H1 (cell line): ENCODE measurements around the gene GGCX. TPM values are rescaled to one million over a fixed set of nuclear protein-coding genes. Genes with fewer than 3 reads are reported as not detected.

Experiments
- CTCF ChIA-PET: fragments of 300-600 bp; sonication (Branson Sonifier 250); formaldehyde crosslinking; loops from one replicate; lab custom pipeline; 2021; ENCODE audit not compliant: partially characterized antibody; lab: Charles Lee
- POLR2A ChIA-PET: fragments of 300-600 bp; sonication (Branson Sonifier 250); formaldehyde crosslinking; loops from one replicate; lab custom pipeline; 2021; ENCODE audit warnings: inconsistent platforms; ENCODE audit not compliant: partially characterized antibody; lab: Charles Lee
- DNase-seq, 2 experiments: peaks; one replicate each; pipeline versions ENCODE4 v3.0.0 to v3.0.0-alpha.2; 2010 to 2022; ENCODE audit warnings: low spot score in 2 of 2, low read depth in 1 of 2, mixed read lengths in 1 of 2
- FAIRE-seq: peaks from 2 replicates; lab custom pipeline; 2011; peaks lifted over from hg19 to GRCh38; lab: Jason Lieb, UNC
- H2AFZ ChIP-seq: 2 replicates; pipeline ENCODE4 v1.8.1; 2012; ENCODE audit warnings: low read length, inconsistent platforms
- H2AK5ac ChIP-seq: 2 replicates; pipeline ENCODE4 v1.6.1; 2013; ENCODE audit warnings: low read depth, low read length
- H2BK120ac ChIP-seq: replicated peaks from 2 replicates; pipeline ENCODE3; 2013; ENCODE audit warnings: low read depth, low read length, inconsistent platforms
- H2BK12ac ChIP-seq: 2 replicates; pipeline ENCODE4 v1.6.1; 2013; ENCODE audit warnings: low read depth, low read length
- H2BK15ac ChIP-seq: 2 replicates; pipeline ENCODE4 v1.6.1; 2013; ENCODE audit warnings: low read length
- H2BK20ac ChIP-seq: 2 replicates; pipeline ENCODE4 v1.6.1; 2013; ENCODE audit warnings: low read length
- H2BK5ac ChIP-seq: 2 replicates; pipeline ENCODE4 v1.6.1; 2013; ENCODE audit warnings: low read depth, low read length
- H3K14ac ChIP-seq: 2 replicates; pipeline ENCODE4 v1.6.1; 2013; ENCODE audit warnings: inconsistent platforms; ENCODE audit not compliant: insufficient read length
- H3K18ac ChIP-seq: 2 replicates; pipeline ENCODE4 v1.6.1; 2013; ENCODE audit warnings: low read length; ENCODE audit errors: extremely low read depth
- H3K23ac ChIP-seq: 2 replicates; pipeline ENCODE4 v1.6.1; 2013; ENCODE audit warnings: inconsistent platforms; ENCODE audit not compliant: insufficient read length
- H3K23me2 ChIP-seq: 2 replicates; pipeline ENCODE4 v1.6.1; 2013; ENCODE audit warnings: low read depth, low read length
- H3K27ac ChIP-seq: 2 replicates; pipeline ENCODE4 v1.6.1; 2011; ENCODE audit warnings: low read depth, low read length, inconsistent platforms
- H3K27me3 ChIP-seq, 4 experiments: replicated peaks in 1 of 4; 1 replicate in 1 of 4; 2 replicates in 3 of 4; pipeline versions ENCODE4 v1.6.1 to v1.8.1; 2011 to 2013; ENCODE audit warnings: low read length in 3 of 4, mild to moderate bottlenecking in 3 of 4, inconsistent platforms in 2 of 4, mixed read lengths in 2 of 4, moderate library complexity in 1 of 4; ENCODE audit not compliant: control insufficient read depth in 3 of 4, insufficient read depth in 3 of 4; ENCODE audit errors: extremely low read depth in 1 of 4
- H3K36me3 ChIP-seq, 4 experiments: 2 replicates each; pipeline versions ENCODE4 v1.6.1 to v1.8.1; 2011 to 2013; ENCODE audit warnings: mild to moderate bottlenecking in 4 of 4, low read length in 3 of 4, moderate library complexity in 2 of 4, control low read depth in 1 of 4, inconsistent platforms in 1 of 4; ENCODE audit not compliant: insufficient read depth in 4 of 4, control insufficient read depth in 2 of 4
- H3K4ac ChIP-seq: replicated peaks from 2 replicates; pipeline ENCODE3; 2013; ENCODE audit warnings: low read length, low read depth, mixed read lengths, inconsistent platforms; ENCODE audit not compliant: insufficient read length
- H3K4me1 ChIP-seq, 4 experiments: replicated peaks in 1 of 4; 1 replicate in 1 of 4; 2 replicates in 3 of 4; pipeline versions ENCODE4 v1.6.1 to v1.8.1; 2011 to 2013; ENCODE audit warnings: low read length in 3 of 4, inconsistent platforms in 2 of 4, mixed read lengths in 1 of 4; ENCODE audit not compliant: insufficient read depth in 4 of 4, control insufficient read depth in 3 of 4
- H3K4me2 ChIP-seq, 2 experiments: 2 replicates each; pipeline versions ENCODE4 v1.6.1 to v1.8.1; 2011 to 2013; ENCODE audit warnings: low read depth in 2 of 2, low read length in 2 of 2, control low read depth in 1 of 2, inconsistent platforms in 1 of 2, mild to moderate bottlenecking in 1 of 2; ENCODE audit not compliant: insufficient read depth in 1 of 2
- H3K4me3 ChIP-seq, 4 experiments: fragments of 200-600, 300-600 bp in 1 of 4; sonication (generic), shearing (Covaris generic), sonication (Bioruptor Twin) in 1 of 4; 2 replicates each; pipeline versions ENCODE4 v1.5.1 to v1.8.1; 2011 to 2016; ENCODE audit warnings: low read length in 4 of 4, low read depth in 3 of 4, control low read depth in 2 of 4, inconsistent platforms in 2 of 4, mild to moderate bottlenecking in 2 of 4, mixed read lengths in 1 of 4, moderate library complexity in 1 of 4; ENCODE audit not compliant: insufficient read depth in 2 of 4; ENCODE audit errors: extremely low read depth in 1 of 4
- H3K56ac ChIP-seq: replicated peaks from 2 replicates; pipeline ENCODE3; 2013; ENCODE audit warnings: low read depth, mild to moderate bottlenecking, mixed read lengths, low read length, inconsistent platforms; ENCODE audit not compliant: insufficient read length
- H3K79me1 ChIP-seq: 2 replicates; pipeline ENCODE4 v1.6.1; 2013; ENCODE audit warnings: low read depth, low read length, control low read depth
- H3K79me2 ChIP-seq, 2 experiments: 2 replicates each; pipeline versions ENCODE4 v1.6.1 to v1.8.1; 2012 to 2013; ENCODE audit warnings: low read length in 2 of 2, mild to moderate bottlenecking in 2 of 2, inconsistent platforms in 1 of 2; ENCODE audit not compliant: insufficient read depth in 2 of 2, control insufficient read depth in 1 of 2
- H3K9ac ChIP-seq, 4 experiments: replicated peaks in 1 of 4; 1 replicate in 1 of 4; 2 replicates in 3 of 4; pipeline versions ENCODE4 v1.6.1 to v1.8.1; 2011 to 2013; ENCODE audit warnings: low read depth in 3 of 4, low read length in 3 of 4, control low read depth in 2 of 4, mild to moderate bottlenecking in 2 of 4, moderate library complexity in 2 of 4, inconsistent platforms in 1 of 4; ENCODE audit errors: extremely low read depth in 1 of 4
- H3K9me3 ChIP-seq, 2 experiments: 2 replicates each; pipeline versions ENCODE4 v1.6.1 to v1.8.1; 2012 to 2013; ENCODE audit warnings: mild to moderate bottlenecking in 2 of 2, moderate library complexity in 2 of 2, control low read depth in 1 of 2, inconsistent platforms in 1 of 2, low read depth in 1 of 2, low read length in 1 of 2, mixed read lengths in 1 of 2; ENCODE audit not compliant: insufficient read depth in 2 of 2
- H4K20me1 ChIP-seq, 2 experiments: replicated peaks in 1 of 2; 2 replicates each; pipeline versions ENCODE3 to v1.8.1; 2011 to 2013; ENCODE audit warnings: inconsistent platforms in 2 of 2, low read length in 2 of 2, mild to moderate bottlenecking in 1 of 2; ENCODE audit not compliant: insufficient read depth in 2 of 2, control insufficient read depth in 1 of 2
- H4K5ac ChIP-seq: 2 replicates; pipeline ENCODE4 v1.6.1; 2013; ENCODE audit warnings: low read length, low read depth, mixed read lengths, inconsistent platforms; ENCODE audit not compliant: insufficient read length
- H4K8ac ChIP-seq: 2 replicates; pipeline ENCODE4 v1.8.0; 2013; ENCODE audit warnings: mild to moderate bottlenecking, moderate library complexity, low read length, inconsistent platforms; ENCODE audit not compliant: insufficient read depth; ENCODE audit errors: extremely low read depth
- H4K91ac ChIP-seq: replicated peaks from 2 replicates; pipeline ENCODE3; 2013; ENCODE audit warnings: low read length, mixed read lengths, inconsistent platforms; ENCODE audit not compliant: insufficient read length
- CHD2 ChIP-seq: IDR thresholded peaks from 2 replicates; pipeline ENCODE4 v1.6.1; 2012; ENCODE audit warnings: low read length, improper control_type of control experiment
- EZH2 ChIP-seq: fragments of 200-600 bp; sonication (generic); IDR thresholded peaks from 2 replicates; pipeline ENCODE4 v1.7.1; 2012; ENCODE audit warnings: low read depth, mild to moderate bottlenecking, moderate library complexity, low read length, inconsistent platforms; ENCODE audit not compliant: severe bottlenecking
- GABPA ChIP-seq: IDR thresholded peaks from 2 replicates; pipeline ENCODE4 v1.6.1; 2011; ENCODE audit warnings: mild to moderate bottlenecking, low read length, moderate library complexity, borderline replicate concordance; ENCODE audit not compliant: insufficient read depth
- KDM4A ChIP-seq: IDR thresholded peaks from one replicate; pipeline ENCODE4 v1.7.1; 2012; ENCODE audit warnings: low read depth, mild to moderate bottlenecking, moderate library complexity, low read length, inconsistent platforms; ENCODE audit not compliant: severe bottlenecking
- RFX5 ChIP-seq: IDR thresholded peaks from 2 replicates; pipeline ENCODE4 v1.6.1; 2011; ENCODE audit warnings: low read depth, low read length, improper control_type of control experiment, borderline replicate concordance
- SIN3A ChIP-seq, 2 experiments: IDR thresholded peaks in 1 of 2; conservative IDR thresholded peaks in 1 of 2; 2 replicates each; pipeline ENCODE4 v1.6.1; 2011 to 2012; ENCODE audit warnings: low read length in 2 of 2, improper control_type of control experiment in 1 of 2, low read depth in 1 of 2, mild to moderate bottlenecking in 1 of 2
- TAF1 ChIP-seq: IDR thresholded peaks from 2 replicates; pipeline ENCODE4 v1.6.1; 2011; ENCODE audit warnings: mild to moderate bottlenecking, low read depth, low read length
- WGBS, 2 experiments: shearing (Covaris generic) in 1 of 2; methylation state at CpG; one replicate each; pipeline versions ENCODE4 v1.1.6 to v1.1.7; 2013 to 2015; ENCODE audit warnings: low lambda C conversion rate in 2 of 2, mixed read lengths in 2 of 2, inconsistent platforms in 1 of 2, low coverage in 1 of 2, missing lambda C conversion rate in 1 of 2; ENCODE audit not compliant: insufficient replicate concordance in 2 of 2, insufficient coverage in 1 of 2, insufficient read length in 1 of 2; ENCODE audit errors: extremely low coverage in 1 of 2, missing lambda C conversion rate in 1 of 2; 5-methylcytosine and 5-hydroxymethylcytosine counted together
- polyA plus RNA-seq, 7 experiments: library from polyadenylated mRNA; depleted of rRNA in 3 of 7; stranded (reverse) in 5 of 7; unstranded in 2 of 7; fragments of >200 nt in 5 of 7; fragments of 200-250 nt in 2 of 7; gene quantifications; 1 replicate in 5 of 7; 2 replicates in 1 of 7; 4 replicates in 1 of 7; pipeline versions ENCODE4 v1.2.1 to v1.2.3, GENCODE V29; 2011 to 2013; ENCODE audit warnings: missing spikeins in 2 of 7, mixed read lengths in 2 of 7
- total RNA-seq: library from RNA; stranded (reverse); fragmentation: NEBNext Ultra II Directional; extraction: Animal tissue kit (Norgen Biotek cat#: 25700); gene quantifications from 2 replicates; pipeline ENCODE4 v1.2.1, GENCODE V29; 2021
- TF ChIP-seq, protein P1 (sequence below): IDR thresholded peaks from 2 replicates; pipeline ENCODE4 v1.6.1; 2012; ENCODE audit warnings: inconsistent platforms

GGCX gene
- total and polyA plus RNA-seq, 2 of the 8 experiments (the other 6 are each of a cell fraction or from before 2014, with no cell fraction given) = 29.4 to 33.8 TPM

DNA sequence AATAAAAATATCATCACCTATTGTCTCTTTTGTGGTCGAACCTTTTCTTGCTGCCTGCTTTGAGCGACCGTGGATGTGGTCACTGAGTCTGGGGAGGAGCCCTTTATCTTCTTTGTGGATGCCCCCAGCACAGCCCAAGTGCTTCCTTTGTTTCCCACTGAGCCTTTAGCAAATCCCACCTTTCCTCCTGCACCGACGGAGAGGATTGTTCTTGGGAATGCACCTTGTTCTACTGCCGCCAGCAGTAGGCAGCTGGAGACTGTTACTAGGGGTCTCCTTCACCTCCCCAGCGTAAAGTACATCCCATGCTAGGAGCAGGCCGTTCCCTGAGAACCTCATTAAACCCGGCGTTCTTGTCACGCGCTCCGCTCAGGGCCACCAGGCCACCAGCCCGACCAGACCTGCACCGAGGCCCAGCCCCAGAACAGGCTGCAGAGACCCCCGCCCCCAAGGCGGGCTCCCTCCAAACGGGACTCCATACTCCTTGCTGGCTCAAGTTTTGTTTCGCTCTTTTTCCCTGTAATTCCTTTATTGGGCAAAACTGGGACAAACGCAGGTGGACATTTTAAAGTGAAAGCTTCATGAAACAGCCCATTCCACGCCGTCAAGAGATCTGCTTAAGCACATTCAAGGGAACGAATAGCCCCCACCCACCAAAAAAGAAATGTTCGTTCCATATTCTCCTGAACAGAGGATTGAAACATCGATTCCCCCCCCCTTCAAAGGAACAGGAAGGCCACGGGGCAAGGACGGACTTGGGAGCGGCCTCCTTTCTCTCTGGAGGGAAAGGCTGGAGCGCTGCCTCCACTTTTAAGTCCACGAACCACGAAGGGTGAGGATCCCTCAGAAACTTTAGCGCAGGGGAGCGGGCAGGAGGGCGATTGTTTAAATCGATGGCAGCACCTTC, 23.4 kb downstream of the GGCX start:
- Histone ChIP-seq H3K9ac (peak overlapping the region; percentile 96 to 100 (median 98)), H2BK20ac (peak overlapping the region; percentile 13; the same call in 1 of the 2 replicates), H4K8ac (peak overlapping the region; percentile 100), H3K14ac (no peak overlapping the region), H3K4me1 (peaks cover 2 to 7% (median 5%) of the 10 kb centered on the region in 4 experiments; a peak in 4 of 7 replicates), H2AK5ac (peak overlapping the region; percentile 72; the same call in 1 of the 2 replicates), H3K79me1 (no peaks in the 10 kb centered on the region), H2BK12ac (peak overlapping the region; percentile 71; the same call in 1 of the 2 replicates), H3K27me3 (no peaks in the 10 kb centered on the region), H2BK15ac (peak overlapping the region; percentile 37; the same call in 1 of the 2 replicates), H3K4ac (peak overlapping the region; percentile 99), H2BK5ac (peak overlapping the region; percentile 100), H3K36me3 (peaks cover 20 to 32% (median 21%) of the 10 kb centered on the region in 4 experiments), H3K23me2 (no peaks in the 10 kb centered on the region; the same call in 1 of the 2 replicates), H3K4me2 (peak overlapping the region; percentile 77 to 85), H3K79me2 (peaks cover 26 to 49% of the 10 kb centered on the region in 2 experiments), H3K9me3 (no peaks in the 10 kb centered on the region), H4K91ac (peak overlapping the region; percentile 94), H4K5ac (peak overlapping the region; percentile 98), H3K56ac (peak overlapping the region; percentile 94), H2BK120ac (peak overlapping the region; percentile 81), H3K4me3 (peak overlapping the region; percentile 87 to 100 (median 98)), H2AFZ (no peak overlapping the region), H4K20me1 (peaks cover 24 to 28% of the 10 kb centered on the region in 2 experiments), H3K23ac (no peak overlapping the region), H3K18ac (peak overlapping the region; percentile 96), H3K27ac (peak overlapping the region; percentile 100)
- FAIRE-seq = no peak
- 3% methylated on average over 35 of the region's 35 CpGs; no CpG with 5 or more reads in 1 of the 2 experiments for WGBS, 2 experiments
- ChIA-PET CTCF (interaction anchor here (0.5 to 7.3 kb wide), 22 partner anchors 11 to 237 kb away, joined by 3 to 84 read pairs (median 4); partner anchors contain the start of gene SH2D6), POLR2A (interaction anchor here (0.6 to 38.6 kb wide), 42 partner anchors 8 to 665 kb away, joined by 3 to 1889 read pairs (median 8); partner anchors contain the start of genes C2orf68, CAPG, ELMOD3 and GGCX)
- peak; percentile 56 to 69 for DNase-seq
- TF ChIP-seq CHD2 = peak; percentile 45; the same call in 1 of the 2 replicates
- TF ChIP-seq KDM4A = no peak
- TF ChIP-seq, protein P1, sequence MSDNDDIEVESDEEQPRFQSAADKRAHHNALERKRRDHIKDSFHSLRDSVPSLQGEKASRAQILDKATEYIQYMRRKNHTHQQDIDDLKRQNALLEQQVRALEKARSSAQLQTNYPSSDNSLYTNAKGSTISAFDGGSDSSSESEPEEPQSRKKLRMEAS = peak; percentile 29; the same call in 1 of the 2 replicates
- no peak for TF ChIP-seq GABPA
- 0 out of 4 replicates have a peak, but pooled peaks of 1 of the 2 experiments have one; percentile 23 for TF ChIP-seq SIN3A (conservative IDR thresholded peaks at IDR 0.05 in 1 of 2, IDR thresholded peaks at IDR 0.05 in 1 of 2; ENCODE audit: low read depth in 1 of 2, low read length in 2 of 2)
- no peak for TF ChIP-seq EZH2
- TF ChIP-seq TAF1 = peak; percentile 90
- TF ChIP-seq RFX5 = no peak
